Esophagus (tissue), 2 donors: ENCODE results near the gene IRF7. TPM values are rescaled to one million over a fixed set of nuclear protein-coding genes. Genes with fewer than 3 reads are reported as not detected.
"Not testable (repeated sequence)": the region's sequence is repeated elsewhere in the genome, so short reads cannot be mapped to it uniquely, and the experiment has no call there.

Source experiments
- H3K27ac ChIP-seq, 2 donors: one replicate each; pipeline ENCODE4 v1.5.1; 2013; ENCODE audit warnings: low read depth in 2 of 2, mild to moderate bottlenecking in 2 of 2, inconsistent platforms in 1 of 2, low read length in 1 of 2, moderate library complexity in 1 of 2
- H3K27me3 ChIP-seq, 2 donors: one replicate each; pipeline ENCODE4 v1.6.1; 2013; ENCODE audit warnings: low read length in 2 of 2, control low read depth in 1 of 2, mild to moderate bottlenecking in 1 of 2; ENCODE audit not compliant: insufficient read depth in 2 of 2, control insufficient read depth in 1 of 2
- H3K36me3 ChIP-seq, 2 donors: one replicate each; pipeline ENCODE4 v1.6.1; 2013; ENCODE audit warnings: low read length in 1 of 2; ENCODE audit not compliant: control insufficient read depth in 2 of 2, insufficient read depth in 2 of 2
- H3K4me1 ChIP-seq, 2 donors: one replicate each; pipeline ENCODE4 v1.6.1; 2013; ENCODE audit warnings: low read length in 1 of 2; ENCODE audit not compliant: control insufficient read depth in 2 of 2, insufficient read depth in 2 of 2
- H3K4me3 ChIP-seq, 2 donors: one replicate each; pipeline ENCODE4 v1.5.1; 2013; ENCODE audit warnings: low read length in 2 of 2, mild to moderate bottlenecking in 2 of 2, low read depth in 1 of 2, moderate library complexity in 1 of 2
- H3K9me3 ChIP-seq, 2 donors: one replicate each; pipeline ENCODE4 v1.6.1; 2013; ENCODE audit warnings: mild to moderate bottlenecking in 2 of 2, low read depth in 1 of 2, low read length in 1 of 2, moderate library complexity in 1 of 2; ENCODE audit not compliant: control insufficient read depth in 2 of 2, insufficient read depth in 1 of 2
- WGBS, 2 donors: extraction: QIAGEN DNeasy Blood & Tissue Kit; methylation state at CpG; one replicate each; pipeline ENCODE4 v1.1.7; 2013; 5-methylcytosine and 5-hydroxymethylcytosine counted together
- polyA plus RNA-seq, 2 donors: library from polyadenylated mRNA; stranded (reverse); fragments of 200-250 nt; gene quantifications; one replicate each; pipeline ENCODE4 v1.2.3, GENCODE V29; 2013
- donor health status: healthy with polysubstance abuse.
- donor health status: Bipolar disorder and iron deficiency.

The IRF7 gene
- polyA plus RNA-seq, 2 donors = 17.0 to 30.1 TPM

- 48 to 51% methylated on average over 21 of the region's 21 CpGs for WGBS, 2 donors
- Histone ChIP-seq H3K4me1 (peaks cover 12 to 33% of the 10 kb centered on the region in 2 donors), H3K36me3 (peaks cover 0 to 10% of the 10 kb centered on the region in 2 donors), H3K4me3 (peak overlapping the region in 1 of 2 donors; percentile 10), H3K27me3 (no peaks in the 10 kb centered on the region), H3K9me3 (no peaks in the 10 kb centered on the region), H3K27ac (peak overlapping the region; percentile 77 to 99)
Measured at GRCh38 chr11:578276-579035, 37.3 kb downstream of the IRF7 start.

GRCh38 chr11:577611-577894 lies 38.2 kb downstream of the IRF7 start:
- no peaks in the 10 kb centered on the region for H3K9me3 ChIP-seq
- H3K4me1 ChIP-seq = peaks cover 12 to 33% of the 10 kb centered on the region in 2 donors
- no peaks in the 10 kb centered on the region for H3K27me3 ChIP-seq
- 44 to 55% methylated on average over 6 of the region's 6 CpGs for WGBS, 2 donors
- H3K4me3 ChIP-seq = peak overlapping the region; percentile 70 to 86
- peaks cover 0 to 7% of the 10 kb centered on the region in 2 donors for H3K36me3 ChIP-seq
- peak overlapping the region; percentile 95 to 99 for H3K27ac ChIP-seq

- H3K27me3 ChIP-seq = no peaks in the 10 kb centered on the region
- H3K9me3 ChIP-seq = no peaks in the 10 kb centered on the region
- 4 to 6% methylated on average over 26 to 45 of the region's 48 CpGs for WGBS, 2 donors
- peaks cover 0 to 7% of the 10 kb centered on the region in 2 donors for H3K36me3 ChIP-seq
- peak overlapping the region; percentile 70 to 86 for H3K4me3 ChIP-seq
- peaks cover 12 to 33% of the 10 kb centered on the region in 2 donors for H3K4me1 ChIP-seq
- H3K27ac ChIP-seq = peak overlapping the region; percentile 95 to 99
Measured at GRCh38 chr11:576811-577610, 38.7 kb downstream of the IRF7 start.

GRCh38 chr11:575996-576768 lies 39.6 kb downstream of the IRF7 start, which contains the start of gene PHRF1:
PHRF1 (plus strand) TSS chr11:576470; CDS start chr11:581513, 5,043 bp downstream.
- Histone ChIP-seq H3K36me3 (no peaks in the 10 kb centered on the region), H3K4me1 (peaks cover 12 to 33% of the 10 kb centered on the region in 2 donors), H3K4me3 (peak within 1 kb of the TSS; percentile 70 to 86), H3K27me3 (no peaks in the 10 kb centered on the region), H3K27ac (peak within 1 kb of the TSS; percentile 95 to 99), H3K9me3 (no peaks in the 10 kb centered on the region)
- WGBS, 2 donors = 0 to 1% methylated on average over 53 to 98 of the region's 99 CpGs

GRCh38 chr11:575313-575995 lies 40.3 kb downstream of the IRF7 start:
- WGBS, 2 donors = 1% methylated on average over 59 to 80 of the region's 81 CpGs
- Histone ChIP-seq H3K4me3 (peak overlapping the region; percentile 27 to 65), H3K4me1 (peaks cover 12 to 32% of the 10 kb centered on the region in 2 donors), H3K27me3 (no peaks in the 10 kb centered on the region), H3K9me3 (no peaks in the 10 kb centered on the region), H3K27ac (peak overlapping the region; percentile 84), H3K36me3 (no peaks in the 10 kb centered on the region)

- Histone ChIP-seq H3K4me1 (peaks cover 12 to 26% of the 10 kb centered on the region in 2 donors), H3K36me3 (no peaks in the 10 kb centered on the region), H3K9me3 (no peaks in the 10 kb centered on the region), H3K27me3 (no peaks in the 10 kb centered on the region), H3K4me3 (peak overlapping the region; percentile 27 to 65), H3K27ac (peak overlapping the region; percentile 84)
- WGBS, 2 donors = 24 to 25% methylated on average over 25 of the region's 25 CpGs
Measured at GRCh38 chr11:574632-575312, 41.0 kb downstream of the IRF7 start.

- not testable (repeated sequence) for H3K36me3 ChIP-seq, H3K27ac ChIP-seq, H3K27me3 ChIP-seq, H3K4me3 ChIP-seq, H3K9me3 ChIP-seq
- WGBS, 2 donors = 49 to 57% methylated on average over 14 of the region's 14 CpGs
- H3K4me1 ChIP-seq = peaks cover 12 to 25% of the 10 kb centered on the region in 2 donors
Measured at GRCh38 chr11:574031-574570, 41.6 kb downstream of the IRF7 start.

- WGBS, 2 donors = 92% methylated on average over 16 of the region's 16 CpGs
- Histone ChIP-seq H3K4me1 (peaks cover 10 to 23% of the 10 kb centered on the region in 2 donors), H3K36me3 (no peaks in the 10 kb centered on the region), H3K27ac (no peak overlapping the region), H3K9me3 (no peaks in the 10 kb centered on the region), H3K27me3 (no peaks in the 10 kb centered on the region), H3K4me3 (no peak overlapping the region)
Measured at GRCh38 chr11:573146-573759, 42.5 kb downstream of the IRF7 start.
